HEK293 (cell line): ENCODE results near the gene SKIC3.

Source experiments
- CTCF ChIA-PET: fragments of 350-600 bp; formaldehyde crosslinking; extraction: SDS; loops from one replicate; lab custom pipeline; 2021; ENCODE audit warnings: antibody characterized with exemption; lab: Yijun Ruan, JAX
- POLR2A ChIA-PET: fragments of 300-600 bp; formaldehyde crosslinking; extraction: SDS; loops from one replicate; lab custom pipeline; 2020; ENCODE audit warnings: antibody characterized with exemption, inconsistent platforms; lab: Yijun Ruan, JAX
- H3K27ac ChIP-seq: fragments of 200-500 bp; sonication (Bioruptor generic); 2 replicates; pipeline ENCODE4 v1.5.1; 2014; ENCODE audit warnings: low read depth, low read length, control low read depth, inconsistent platforms; ENCODE audit errors: extremely low read depth
- H3K36me3 ChIP-seq, 2 experiments: fragments of 200-500 bp in 1 of 2; sonication (Bioruptor generic) in 1 of 2; 1 replicate in 1 of 2; 2 replicates in 1 of 2; pipeline ENCODE4 v1.5.1; 2014 to 2017; ENCODE audit warnings: inconsistent platforms in 2 of 2, low read length in 2 of 2; ENCODE audit not compliant: control insufficient read depth in 2 of 2, insufficient read depth in 1 of 2
- H3K4me1 ChIP-seq: fragments of 200-500 bp; sonication (Bioruptor generic); 2 replicates; pipeline ENCODE4 v1.5.1; 2014; ENCODE audit warnings: mild to moderate bottlenecking, low read length, inconsistent platforms; ENCODE audit not compliant: control insufficient read depth, insufficient read depth
- H3K4me3 ChIP-seq: 2 replicates; pipeline ENCODE4 v1.5.1; 2011; ENCODE audit warnings: low read depth, mild to moderate bottlenecking, control low read depth, low read length, moderate library complexity
- H3K9me3 ChIP-seq: fragments of 200-500 bp; sonication (Bioruptor generic); 2 replicates; pipeline ENCODE4 v1.5.1; 2014; ENCODE audit warnings: low read depth, low read length, inconsistent platforms; ENCODE audit not compliant: control insufficient read depth, insufficient read depth
- EGR2 ChIP-seq: fragments of 450-650 bp; formaldehyde crosslinking; IDR thresholded peaks from 2 replicates; pipeline ENCODE4 v1.5.1; 2016; ENCODE audit warnings: low read depth, missing biosample characterization, missing genetic modification characterization
- HIC1 ChIP-seq: fragments of 450-650 bp; formaldehyde crosslinking; IDR thresholded peaks from 2 replicates; pipeline ENCODE4 v1.5.1; 2016; ENCODE audit warnings: missing biosample characterization, missing genetic modification characterization
- IKZF3 ChIP-seq: fragments of 450-650 bp; IDR thresholded peaks from 2 replicates; pipeline ENCODE4 v1.5.0; 2018; ENCODE audit warnings: missing biosample characterization, mild to moderate bottlenecking, missing genetic modification characterization, moderate library complexity
- KLF9 ChIP-seq: fragments of 450-650 bp; formaldehyde crosslinking; IDR thresholded peaks from 2 replicates; pipeline ENCODE4 v1.5.1; 2016; ENCODE audit warnings: missing biosample characterization, missing genetic modification characterization, low read depth
- ZBTB20 ChIP-seq: fragments of 450-650 bp; formaldehyde crosslinking; IDR thresholded peaks from 2 replicates; pipeline ENCODE4 v1.5.1; 2016; ENCODE audit warnings: missing biosample characterization, missing genetic modification characterization
- ZBTB6 ChIP-seq: fragments of 450-650 bp; formaldehyde crosslinking; IDR thresholded peaks from 2 replicates; pipeline ENCODE4 v1.5.1; 2017; ENCODE audit warnings: missing biosample characterization, missing genetic modification characterization
- ZBTB8A ChIP-seq: fragments of 450-650 bp; formaldehyde crosslinking; IDR thresholded peaks from 2 replicates; pipeline ENCODE4 v1.5.1; 2016; ENCODE audit warnings: missing biosample characterization, missing genetic modification characterization
- ZFHX2 ChIP-seq: fragments of 450-650 bp; formaldehyde crosslinking; conservative IDR thresholded peaks from 2 replicates; pipeline ENCODE4 v1.5.1; 2016; ENCODE audit warnings: missing biosample characterization, missing genetic modification characterization
- ZNF112 ChIP-seq: fragments of 450-650 bp; formaldehyde crosslinking; IDR thresholded peaks from 2 replicates; pipeline ENCODE4 v1.5.0; 2017; ENCODE audit warnings: missing biosample characterization, missing genetic modification characterization
- ZNF133 ChIP-seq: fragments of 450-650 bp; formaldehyde crosslinking; IDR thresholded peaks from 2 replicates; pipeline ENCODE4 v1.5.1; 2016; ENCODE audit warnings: missing biosample characterization, missing genetic modification characterization
- ZNF140 ChIP-seq: fragments of 450-650 bp; formaldehyde crosslinking; IDR thresholded peaks from 2 replicates; pipeline ENCODE4 v1.5.1; 2016; ENCODE audit warnings: missing biosample characterization, missing genetic modification characterization
- ZNF157 ChIP-seq: fragments of 450-650 bp; formaldehyde crosslinking; IDR thresholded peaks from 2 replicates; pipeline ENCODE4 v1.5.1; 2016; ENCODE audit warnings: missing biosample characterization, missing genetic modification characterization
- ZNF266 ChIP-seq: fragments of 450-650 bp; formaldehyde crosslinking; IDR thresholded peaks from 2 replicates; pipeline ENCODE4 v1.5.1; 2016; ENCODE audit warnings: missing biosample characterization, missing genetic modification characterization, low read depth
- ZNF341 ChIP-seq: fragments of 450-650 bp; formaldehyde crosslinking; IDR thresholded peaks from 2 replicates; pipeline ENCODE4; 2016; ENCODE audit warnings: low read depth, missing biosample characterization, missing genetic modification characterization
- ZNF350 ChIP-seq: fragments of 450-650 bp; formaldehyde crosslinking; IDR thresholded peaks from 2 replicates; pipeline ENCODE4 v1.5.0; 2017; ENCODE audit warnings: missing biosample characterization, mild to moderate bottlenecking, missing genetic modification characterization
- ZNF366 ChIP-seq: fragments of 450-650 bp; formaldehyde crosslinking; conservative IDR thresholded peaks from 2 replicates; pipeline ENCODE4 v1.5.1; 2016; ENCODE audit warnings: missing biosample characterization, missing genetic modification characterization
- ZNF398 ChIP-seq: fragments of 450-650 bp; formaldehyde crosslinking; IDR thresholded peaks from 2 replicates; pipeline ENCODE4 v1.5.1; 2017; ENCODE audit warnings: missing biosample characterization, missing genetic modification characterization
- ZNF48 ChIP-seq: fragments of 450-650 bp; formaldehyde crosslinking; IDR thresholded peaks from 2 replicates; pipeline ENCODE4 v1.5.1; 2016; ENCODE audit warnings: missing biosample characterization, missing genetic modification characterization
- ZNF513 ChIP-seq: fragments of 450-650 bp; IDR thresholded peaks from 2 replicates; pipeline ENCODE4 v1.5.1; 2018; ENCODE audit warnings: missing biosample characterization, missing genetic modification characterization
- ZNF514 ChIP-seq: fragments of 450-650 bp; formaldehyde crosslinking; IDR thresholded peaks from 2 replicates; pipeline ENCODE4 v1.5.1; 2016; ENCODE audit warnings: missing biosample characterization, missing genetic modification characterization
- ZNF555 ChIP-seq: fragments of 450-650 bp; formaldehyde crosslinking; conservative IDR thresholded peaks from 2 replicates; pipeline ENCODE4 v1.5.1; 2017; ENCODE audit warnings: missing biosample characterization, mild to moderate bottlenecking, missing genetic modification characterization, inconsistent platforms
- ZNF561 ChIP-seq: fragments of 450-650 bp; IDR thresholded peaks from 2 replicates; pipeline ENCODE4 v1.5.1; 2018; ENCODE audit warnings: missing biosample characterization, missing genetic modification characterization, borderline replicate concordance
- ZNF629 ChIP-seq: fragments of 450-650 bp; formaldehyde crosslinking; IDR thresholded peaks from 2 replicates; pipeline ENCODE4 v1.5.1; 2017; ENCODE audit warnings: missing biosample characterization, missing genetic modification characterization
- ZNF660 ChIP-seq: fragments of 450-650 bp; IDR thresholded peaks from 2 replicates; pipeline ENCODE4 v1.5.1; 2018; ENCODE audit warnings: missing biosample characterization, mild to moderate bottlenecking, missing genetic modification characterization
- ZNF677 ChIP-seq: fragments of 450-650 bp; IDR thresholded peaks from 2 replicates; pipeline ENCODE4 v1.5.0; 2018; ENCODE audit warnings: missing biosample characterization, mild to moderate bottlenecking, missing genetic modification characterization, moderate library complexity
- ZNF777 ChIP-seq: fragments of 450-650 bp; formaldehyde crosslinking; IDR thresholded peaks from 2 replicates; pipeline ENCODE4 v1.5.1; 2017; ENCODE audit warnings: missing biosample characterization, missing genetic modification characterization, borderline replicate concordance
- ZNF837 ChIP-seq: fragments of 450-650 bp; formaldehyde crosslinking; IDR thresholded peaks from 2 replicates; pipeline ENCODE4 v1.5.1; 2016; ENCODE audit warnings: missing biosample characterization, missing genetic modification characterization

SKIC3 gene

GRCh38 chr5:95562282-95562681 is 7.5 kb upstream of the SKIC3 start:
- CTCF ChIA-PET = no interaction called here
- Histone ChIP-seq H3K4me1 (no peaks in the 10 kb centered on the region), H3K9me3 (no peaks in the 10 kb centered on the region), H3K36me3 (peaks cover 0 to 4% of the 10 kb centered on the region in 2 experiments; a peak in 1 of 3 replicates), H3K4me3 (no peak overlapping the region), H3K27ac (no peak overlapping the region)
- no peak for TF ChIP-seq ZNF341 (tag by site-specific recombination)
- TF ChIP-seq ZNF350 (tag by site-specific recombination) = no peak
- no peak for TF ChIP-seq IKZF3
- TF ChIP-seq KLF9 (tag by site-specific recombination) = no peak
- no peak for TF ChIP-seq ZNF837 (tag by site-specific recombination)
- TF ChIP-seq ZNF157 (tag by site-specific recombination) = no peak
- no peak for TF ChIP-seq EGR2 (tag by site-specific recombination)
- no peak for TF ChIP-seq ZNF629 (tag by site-specific recombination)
- no peak for TF ChIP-seq HIC1 (tag by site-specific recombination)
- TF ChIP-seq ZBTB6 (tag by site-specific recombination) = no peak
- no peak for TF ChIP-seq ZNF140 (tag by site-specific recombination)
- no peak for TF ChIP-seq ZNF366 (tag by site-specific recombination)
- TF ChIP-seq ZNF112 (tag by site-specific recombination) = no peak
- no peak for TF ChIP-seq ZBTB8A (tag by site-specific recombination)
- TF ChIP-seq ZNF514 = no peak
- no peak for TF ChIP-seq ZNF561
- POLR2A ChIA-PET = no interaction called here

DNA sequence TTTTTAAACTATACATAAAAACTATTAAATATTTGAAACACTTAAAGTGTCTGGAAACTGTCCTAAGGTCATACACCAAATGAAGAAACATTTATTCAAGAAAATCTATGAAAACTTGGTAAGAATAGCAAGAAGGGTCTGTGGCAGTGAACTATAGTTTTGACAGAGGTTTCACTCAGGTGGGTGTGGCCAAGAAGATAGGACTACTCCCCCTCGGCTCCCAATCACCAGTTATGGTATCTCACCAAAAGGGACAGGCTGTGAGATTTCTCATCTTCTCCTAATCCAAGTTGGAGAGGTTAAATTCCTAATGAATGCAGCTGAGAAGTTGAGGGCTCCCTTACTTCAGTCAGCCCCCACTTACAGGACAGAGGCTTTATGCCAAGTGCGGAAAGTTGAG is 3.1 kb upstream of the SKIC3 start:
- POLR2A ChIA-PET = no interaction called here
- Histone ChIP-seq H3K4me1 (peaks cover 2% of the 10 kb centered on the region; the same call in 1 of the 2 replicates), H3K4me3 (no peak overlapping the region), H3K27ac (no peak overlapping the region), H3K9me3 (no peaks in the 10 kb centered on the region), H3K36me3 (peaks cover 0 to 3% of the 10 kb centered on the region in 2 experiments; a peak in 1 of 3 replicates)
- CTCF ChIA-PET = interaction anchor here (1.3 kb wide), 1 partner anchor 89 kb away, joined by 5 read pairs; the partner anchor contains the start of gene RFESD
- TF ChIP-seq ZNF677 (tag by site-specific recombination) = 0 out of 2 replicates have a peak, but pooled peaks have one; percentile 21
- no peak for TF ChIP-seq ZNF777 (tag by site-specific recombination)

- ChIA-PET POLR2A (interaction anchor here (0.6 to 1.2 kb wide), 4 partner anchors 9 to 376 kb away, joined by 4 to 8 read pairs (median 6); partner anchors contain the start of gene RFESD), CTCF (interaction anchor here (1.0 kb wide), 1 partner anchor 9 kb away, joined by 3 read pairs; no protein-coding TSS in a partner anchor)
- no peak for TF ChIP-seq ZNF513 (tag by site-specific recombination)
- 0 out of 2 replicates have a peak, but pooled peaks have one; percentile 1 for TF ChIP-seq ZNF660 (tag by site-specific recombination)
- 0 out of 2 replicates have a peak, but pooled peaks have one; percentile 34 for TF ChIP-seq ZNF398 (tag by site-specific recombination)
- no peak for TF ChIP-seq ZNF266 (tag by site-specific recombination)
- peak; percentile 17; the same call in 1 of the 2 replicates for TF ChIP-seq ZBTB20 (tag by site-specific recombination)
- no peak for TF ChIP-seq ZNF555 (tag by site-specific recombination)
- TF ChIP-seq IKZF3 = no peak
- TF ChIP-seq ZNF48 (tag by site-specific recombination) = no peak
- no peak for TF ChIP-seq ZNF112 (tag by site-specific recombination)
- no peak for TF ChIP-seq ZNF133 (tag by site-specific recombination)
- TF ChIP-seq ZFHX2 = no peak
These were observed 776 bp upstream of the SKIC3 start for GRCh38 chr5:95555553-95555952.

More at GRCh38 chr5:95555553-95555952, 776 bp upstream of the SKIC3 start:
- Histone ChIP-seq H3K36me3 (peaks cover under 1 to 13% of the 10 kb centered on the region in 2 experiments; a peak in 2 of 3 replicates), H3K9me3 (no peaks in the 10 kb centered on the region), H3K27ac (peak overlapping the region; percentile 87), H3K4me3 (peak overlapping the region; percentile 89), H3K4me1 (peaks cover 2% of the 10 kb centered on the region; the same call in 1 of the 2 replicates)
